Stimulated activated CD8-positive, alpha-beta memory T cell treated with anti-CD3 and anti-CD28 coated beads, Interleukin-4, amount 100 ng/mL, for 24 hours (primary cell): ENCODE measurements around the gene KYAT1.

Experiments
- DNase-seq: peaks from one replicate; pipeline ENCODE4 v3.0.0-alpha.2; 2020; ENCODE audit warnings: low read depth

KYAT1 gene

GRCh38 chr9:128881884-128882676 lies at the start of gene KYAT1, which contains the start of gene LRRC8A:
TSS of gene KYAT1 (minus strand) at chr9:128881950. CDS start at chr9:128845405, 36,545 bp downstream.
TSS of gene LRRC8A (plus strand) at chr9:128882133. CDS start at chr9:128907165, 25,032 bp downstream.
- DNase-seq: peak; percentile 99

- DNase-seq: no peak
These were observed 47.8 kb upstream of the KYAT1 start for GRCh38 chr9:128929560-128929959.

GRCh38 chr9:128928624-128929023 lies 46.9 kb upstream of the KYAT1 start:
- no peak for DNase-seq

- DNase-seq: peak; percentile 25
These were observed 46.1 kb upstream of the KYAT1 start for GRCh38 chr9:128927731-128928411.

- no peak for DNase-seq
These were observed 41.7 kb upstream of the KYAT1 start for GRCh38 chr9:128923493-128923883.

GRCh38 chr9:128921881-128922763 lies 40.4 kb upstream of the KYAT1 start:
- peak; percentile 17 for DNase-seq

GRCh38 chr9:128920381-128921058 lies 38.8 kb upstream of the KYAT1 start, which contains the start of gene PHYHD1:
TSS of gene PHYHD1 (plus strand) at chr9:128920982. CDS start at chr9:128922324, 1,342 bp downstream.
- DNase-seq: no peak

GRCh38 chr9:128919402-128920089 lies 37.8 kb upstream of the KYAT1 start:
- no peak for DNase-seq

GRCh38 chr9:128918921-128919320 lies 37.2 kb upstream of the KYAT1 start:
- no peak for DNase-seq

GRCh38 chr9:128917151-128917849 lies 35.5 kb upstream of the KYAT1 start:
- DNase-seq: no peak

- no peak for DNase-seq
These were observed 35.0 kb upstream of the KYAT1 start for GRCh38 chr9:128916745-128917144.

- DNase-seq: no peak
These were observed 34.5 kb upstream of the KYAT1 start for GRCh38 chr9:128916204-128916603.

GRCh38 chr9:128913995-128914772 lies 32.4 kb upstream of the KYAT1 start:
- no peak for DNase-seq

- no peak for DNase-seq
These were observed 31.5 kb upstream of the KYAT1 start for GRCh38 chr9:128913048-128913900.

GRCh38 chr9:128912270-128912853 lies 30.6 kb upstream of the KYAT1 start:
- no peak for DNase-seq

- DNase-seq: no peak
These were observed 29.8 kb upstream of the KYAT1 start for GRCh38 chr9:128911529-128912035.

GRCh38 chr9:128910906-128911305 lies 29.2 kb upstream of the KYAT1 start:
- no peak for DNase-seq

GRCh38 chr9:128909859-128910258 lies 28.1 kb upstream of the KYAT1 start:
- DNase-seq: no peak
